SK-N-MC (cell line): Measurements from ENCODE around the gene BTG1.
A peak's percentile ranks its signal among the peaks of the same experiment; 100 is the strongest.

ENCODE experiments used
- DNase-seq: peaks from one replicate; pipeline ENCODE4 v3.0.0-alpha.2; 2011; ENCODE audit warnings: low read depth, low spot score
- H3K27ac ChIP-seq: fragments of 200-600 bp; sonication (generic); 2 replicates; pipeline ENCODE4 v1.5.1; 2016; ENCODE audit warnings: mixed run types
- H3K36me3 ChIP-seq: fragments of 200-600 bp; sonication (generic); 2 replicates; pipeline ENCODE4 v1.6.1; 2017; ENCODE audit warnings: antibody characterized with exemption, low read length, mixed read lengths; ENCODE audit not compliant: insufficient read depth
- H3K4me3 ChIP-seq: fragments of 200-600 bp; sonication (generic); 2 replicates; pipeline ENCODE4 v1.5.1; 2016
- H3K9ac ChIP-seq: fragments of 200-600 bp; sonication (generic); 2 replicates; pipeline ENCODE4 v1.8.0; 2017; ENCODE audit warnings: mixed run types, mixed read lengths; ENCODE audit not compliant: insufficient read length
- H3K9me3 ChIP-seq: fragments of 200-600 bp; sonication (generic); 2 replicates; pipeline ENCODE4 v1.6.1; 2017; ENCODE audit warnings: low read depth, mild to moderate bottlenecking, antibody characterized with exemption, low read length, moderate library complexity, mixed read lengths
- EZH2 ChIP-seq: fragments of 200-600 bp; sonication (generic); IDR thresholded peaks from one replicate; pipeline ENCODE4 v1.6.1; 2017; ENCODE audit warnings: antibody characterized with exemption
- FOXP2 ChIP-seq: optimal IDR thresholded peaks from 2 replicates; pipeline ENCODE3; 2011; ENCODE audit warnings: mild to moderate bottlenecking, moderate library complexity; ENCODE audit not compliant: insufficient read depth; ENCODE audit errors: extremely low read length, control extremely low read depth
- POLR2AphosphoS5 ChIP-seq: IDR thresholded peaks from 2 replicates; pipeline ENCODE4 v1.6.1; 2012; ENCODE audit warnings: mild to moderate bottlenecking, low read depth, low read length, borderline replicate concordance

The BTG1 gene

DNA sequence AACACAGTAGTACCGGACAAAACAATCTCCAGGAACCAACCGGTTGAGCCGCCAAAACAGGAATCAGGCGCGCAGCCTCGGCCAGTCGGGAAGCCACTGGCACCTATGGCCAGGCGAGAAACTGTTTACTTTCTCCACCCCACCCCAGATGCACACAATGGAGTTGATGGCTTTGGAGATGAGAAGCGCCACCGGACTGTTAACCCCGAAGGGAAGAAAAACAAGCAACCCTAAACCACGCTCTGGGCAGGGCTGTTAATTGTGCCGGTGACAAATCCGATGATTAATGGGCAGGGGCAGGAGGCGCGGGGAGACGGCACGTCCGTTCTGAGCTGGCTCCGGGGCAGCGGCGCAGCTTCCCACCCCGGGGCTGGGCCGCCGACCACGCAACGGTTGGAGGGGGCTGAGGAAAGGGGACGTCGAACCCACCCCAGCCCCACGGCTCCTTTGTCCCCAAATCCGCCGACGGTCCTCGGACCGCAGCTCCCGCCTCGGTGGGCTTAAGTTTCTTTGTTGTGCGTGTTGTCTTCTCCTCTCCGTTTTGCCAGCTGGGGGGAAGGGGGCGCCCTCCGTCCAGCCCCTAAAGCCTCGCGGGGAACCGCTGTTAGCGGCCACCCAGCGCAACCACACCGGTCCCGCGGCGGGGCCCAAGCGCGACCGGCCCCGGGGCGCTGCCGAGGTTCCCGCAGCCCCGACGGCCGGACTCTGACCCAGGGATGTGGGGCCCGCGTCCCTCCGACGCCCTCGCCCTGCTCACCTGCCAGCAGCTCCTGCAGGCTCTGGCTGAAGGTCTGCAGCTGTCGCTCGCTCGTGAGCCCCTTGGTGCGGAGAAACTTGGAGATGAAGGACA lies 790 bp downstream of the BTG1 start:
- H3K27ac ChIP-seq = no peak overlapping the region
- DNase-seq = no peak

DNA sequence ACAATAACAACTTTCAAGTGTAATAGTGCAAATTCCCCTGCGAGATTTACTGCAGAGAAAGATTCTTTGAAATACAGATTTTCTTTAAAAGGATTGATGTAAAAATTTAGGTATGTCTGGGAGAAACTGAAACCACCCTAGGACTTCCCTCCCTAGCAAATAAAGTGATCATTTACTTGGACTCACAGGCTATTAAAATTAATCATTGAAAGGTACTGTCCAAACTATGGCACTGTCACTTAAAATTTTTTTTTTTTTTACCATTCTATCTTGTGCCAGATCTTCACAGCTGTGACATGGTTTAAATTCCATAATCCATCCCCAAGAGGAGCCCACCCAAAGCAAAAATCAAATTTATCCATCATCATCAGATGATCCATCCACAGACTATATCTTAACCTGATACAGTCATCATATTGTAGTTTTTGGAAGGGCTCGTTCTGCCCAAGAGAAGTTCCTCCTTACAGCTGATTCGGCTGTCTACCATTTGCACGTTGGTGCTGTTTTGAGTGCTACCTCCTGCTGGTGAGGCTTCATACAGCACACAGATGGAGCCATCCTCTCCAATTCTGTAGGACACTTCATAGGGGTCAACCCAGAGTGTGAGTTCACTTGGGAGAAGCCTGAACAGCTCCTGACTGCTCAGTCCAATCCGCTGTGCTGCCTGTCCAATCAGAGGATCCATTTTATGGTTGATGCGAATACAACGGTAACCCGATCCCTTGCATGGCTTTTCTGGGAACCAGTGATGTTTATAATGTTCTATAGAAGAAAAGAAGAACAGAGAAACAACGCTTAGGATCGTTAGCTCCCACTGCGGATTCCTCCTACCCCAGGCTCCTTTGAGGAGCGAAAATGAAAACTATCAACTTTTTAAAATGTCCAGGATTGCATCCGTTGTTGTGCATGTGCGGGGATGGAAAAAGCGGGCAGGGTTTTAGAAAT lies 1.7 kb downstream of the BTG1 start:
- TF ChIP-seq POLR2AphosphoS5 (no peak), FOXP2 (no peak), EZH2 (no peak)
- Histone ChIP-seq H3K27ac (no peak overlapping the region), H3K36me3 (peaks cover 29% of the 10 kb centered on the region), H3K9me3 (no peaks in the 10 kb centered on the region), H3K9ac (peak overlapping the region; percentile 89), H3K4me3 (peak overlapping the region; percentile 94)
- DNase-seq = no peak

More for the DNA sequence above, 790 bp downstream of the BTG1 start:
- Histone ChIP-seq H3K36me3 (peaks cover 29% of the 10 kb centered on the region), H3K9ac (peak overlapping the region; percentile 89), H3K9me3 (no peaks in the 10 kb centered on the region), H3K4me3 (peak overlapping the region; percentile 94)
- TF ChIP-seq POLR2AphosphoS5 (no peak), FOXP2 (no peak), EZH2 (no peak)

DNA sequence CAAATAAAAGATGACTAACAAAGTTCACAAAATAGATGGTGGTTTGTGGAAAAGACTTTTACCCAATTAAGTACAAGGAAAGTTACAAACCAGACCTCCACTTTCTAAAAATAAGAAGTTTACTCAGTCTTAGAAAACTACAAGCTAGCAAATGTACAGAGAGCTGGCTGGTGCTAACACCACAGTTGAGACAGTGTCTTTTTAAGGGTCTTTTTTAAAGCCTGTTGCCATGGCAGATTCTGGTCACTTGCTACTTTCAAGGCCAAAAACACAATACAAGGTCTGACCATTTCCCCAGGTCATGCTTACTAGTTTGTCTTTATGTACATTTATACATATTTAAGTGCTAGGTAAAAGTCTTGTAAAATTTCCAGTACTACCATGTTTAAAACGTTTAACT lies 2.4 kb downstream of the BTG1 start:
- TF ChIP-seq POLR2AphosphoS5 (no peak), FOXP2 (no peak)
- Histone ChIP-seq H3K9me3 (no peaks in the 10 kb centered on the region), H3K4me3 (peak overlapping the region; percentile 2; the same call in 1 of the 2 replicates), H3K27ac (no peak overlapping the region), H3K9ac (no peak overlapping the region), H3K36me3 (peaks cover 29% of the 10 kb centered on the region)
- no peak for DNase-seq

DNA sequence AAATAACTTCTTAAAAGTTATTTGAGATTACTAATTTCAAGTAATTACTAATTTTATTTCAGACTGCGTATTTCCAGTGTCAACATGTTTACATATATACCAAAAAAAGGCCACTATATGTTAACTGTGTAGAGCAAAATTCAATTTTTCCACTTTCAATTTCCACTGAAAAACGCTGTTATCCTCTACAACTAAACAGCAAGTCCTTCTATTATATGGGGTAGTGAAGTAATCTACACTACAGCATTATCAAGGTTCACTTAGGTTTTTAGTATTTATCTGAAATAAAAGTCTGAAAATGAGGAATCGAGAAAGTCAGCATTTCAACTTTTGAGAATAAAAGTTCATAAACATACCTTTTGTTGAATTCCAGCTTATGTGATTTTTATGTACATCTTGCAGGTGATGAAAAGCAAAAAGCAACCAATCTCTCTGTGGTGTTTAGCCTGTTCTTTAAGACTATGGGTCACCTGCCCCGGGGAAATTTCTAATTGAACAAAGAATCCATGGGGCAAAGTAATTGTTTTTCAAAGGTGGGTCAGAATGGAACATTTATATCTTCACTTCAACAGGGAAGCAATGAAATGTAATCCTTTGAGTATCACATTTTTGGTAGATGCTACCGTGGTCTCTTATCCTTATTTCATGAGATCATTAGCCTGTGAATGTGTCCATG lies 3.3 kb downstream of the BTG1 start:
- H3K27ac ChIP-seq = no peak overlapping the region
- peak overlapping the region; percentile 7 for H3K9ac ChIP-seq
- no peak for DNase-seq
- no peak for TF ChIP-seq EZH2
- TF ChIP-seq FOXP2 = no peak
- TF ChIP-seq POLR2AphosphoS5 = no peak
- H3K9me3 ChIP-seq = no peaks in the 10 kb centered on the region
- peak overlapping the region; percentile 11 for H3K4me3 ChIP-seq
- peaks cover 29% of the 10 kb centered on the region for H3K36me3 ChIP-seq

DNA sequence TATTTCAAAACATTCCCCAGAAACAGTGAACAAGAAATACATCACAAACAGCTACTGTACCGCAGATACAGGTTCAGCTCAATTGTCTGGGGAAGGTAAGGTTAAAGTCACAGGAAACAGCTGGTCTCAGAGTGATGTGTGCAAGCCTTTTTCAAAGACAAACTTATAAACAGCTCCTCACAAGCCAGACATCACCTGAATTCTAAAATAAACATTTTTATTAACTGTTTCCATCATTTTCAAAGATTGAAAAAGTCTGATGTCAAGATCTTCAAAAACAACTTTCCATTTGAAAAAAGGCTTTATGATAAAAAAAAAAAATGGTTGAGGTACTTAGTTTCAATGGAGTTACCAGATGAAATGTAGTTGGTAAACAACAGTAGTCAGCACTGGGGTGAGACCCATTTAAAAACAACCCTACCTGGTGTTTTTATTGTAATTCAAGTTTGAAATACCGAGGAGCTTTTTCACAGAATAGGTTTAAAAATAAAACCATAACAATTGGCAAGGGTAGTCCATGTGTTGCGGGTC lies 4.0 kb downstream of the BTG1 start:
- Histone ChIP-seq H3K27ac (no peak overlapping the region), H3K9ac (no peak overlapping the region), H3K4me3 (peak overlapping the region; percentile 11), H3K36me3 (peaks cover 29% of the 10 kb centered on the region), H3K9me3 (no peaks in the 10 kb centered on the region)
- TF ChIP-seq FOXP2 (no peak), POLR2AphosphoS5 (no peak), EZH2 (no peak)
- DNase-seq = no peak

DNA sequence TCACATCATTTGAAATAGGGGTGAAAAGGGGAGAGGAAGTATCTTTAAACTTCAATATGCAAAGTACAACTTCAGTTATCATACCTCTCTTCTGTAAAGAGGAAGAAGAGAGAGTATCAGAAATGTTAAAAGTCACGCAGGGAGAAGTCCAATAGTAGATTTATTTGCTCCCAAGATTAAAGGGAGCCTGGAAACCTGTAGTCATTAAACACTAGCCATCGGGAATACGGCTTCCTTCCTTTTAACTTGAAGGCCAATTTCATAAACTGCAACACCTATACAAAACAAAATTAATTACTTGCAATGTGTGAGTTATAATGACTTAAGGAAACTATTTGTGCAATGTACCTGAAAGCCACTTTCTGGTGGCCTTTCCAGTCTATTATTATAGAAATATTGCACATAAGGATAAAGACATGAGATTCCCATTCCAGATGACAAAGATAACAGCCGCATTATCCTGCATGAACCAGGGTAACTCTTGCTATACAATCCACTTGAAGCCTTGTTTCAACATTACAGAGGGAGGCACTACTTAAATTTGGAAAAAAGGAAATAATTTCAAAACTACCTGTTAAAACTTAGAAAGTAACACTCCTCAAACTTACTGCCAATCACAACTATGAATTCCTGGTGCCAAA lies 4.6 kb downstream of the BTG1 start:
- H3K27ac ChIP-seq = no peak overlapping the region
- TF ChIP-seq POLR2AphosphoS5 = no peak
- H3K36me3 ChIP-seq = peaks cover 29% of the 10 kb centered on the region
- H3K9ac ChIP-seq = no peak overlapping the region
- H3K4me3 ChIP-seq = peak overlapping the region; percentile 11; the same call in 1 of the 2 replicates
- H3K9me3 ChIP-seq = no peaks in the 10 kb centered on the region
- no peak for DNase-seq

DNA sequence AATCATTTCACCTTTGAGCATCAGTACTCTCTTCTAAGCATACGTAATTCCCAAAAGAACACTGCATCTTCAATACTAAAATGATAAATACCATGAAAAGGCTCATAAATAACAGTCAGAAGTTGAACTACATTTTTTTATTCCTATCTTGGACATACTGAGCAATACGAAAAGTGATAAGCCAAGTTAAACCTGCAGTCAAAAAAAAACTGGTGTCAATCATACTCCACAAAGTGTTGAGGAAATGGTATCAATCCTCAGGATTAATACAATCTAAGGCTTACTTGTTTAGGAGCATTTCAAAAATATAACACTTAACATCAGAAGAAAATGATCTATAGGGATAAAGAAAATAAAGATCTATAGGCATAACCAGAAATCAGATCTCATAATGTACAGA lies 5.5 kb downstream of the BTG1 start:
- H3K27ac ChIP-seq = no peak overlapping the region
- TF ChIP-seq POLR2AphosphoS5 (no peak), EZH2 (no peak), FOXP2 (no peak)
- H3K9me3 ChIP-seq = no peaks in the 10 kb centered on the region
- DNase-seq = no peak
- H3K4me3 ChIP-seq = 0 out of 2 replicates have a peak overlapping the region, but pooled peaks have one; percentile 11
- H3K36me3 ChIP-seq = peaks cover 29% of the 10 kb centered on the region
- H3K9ac ChIP-seq = no peak overlapping the region
